ENCODE results near the gene NEURL1B.

NEURL1B gene

DNA sequence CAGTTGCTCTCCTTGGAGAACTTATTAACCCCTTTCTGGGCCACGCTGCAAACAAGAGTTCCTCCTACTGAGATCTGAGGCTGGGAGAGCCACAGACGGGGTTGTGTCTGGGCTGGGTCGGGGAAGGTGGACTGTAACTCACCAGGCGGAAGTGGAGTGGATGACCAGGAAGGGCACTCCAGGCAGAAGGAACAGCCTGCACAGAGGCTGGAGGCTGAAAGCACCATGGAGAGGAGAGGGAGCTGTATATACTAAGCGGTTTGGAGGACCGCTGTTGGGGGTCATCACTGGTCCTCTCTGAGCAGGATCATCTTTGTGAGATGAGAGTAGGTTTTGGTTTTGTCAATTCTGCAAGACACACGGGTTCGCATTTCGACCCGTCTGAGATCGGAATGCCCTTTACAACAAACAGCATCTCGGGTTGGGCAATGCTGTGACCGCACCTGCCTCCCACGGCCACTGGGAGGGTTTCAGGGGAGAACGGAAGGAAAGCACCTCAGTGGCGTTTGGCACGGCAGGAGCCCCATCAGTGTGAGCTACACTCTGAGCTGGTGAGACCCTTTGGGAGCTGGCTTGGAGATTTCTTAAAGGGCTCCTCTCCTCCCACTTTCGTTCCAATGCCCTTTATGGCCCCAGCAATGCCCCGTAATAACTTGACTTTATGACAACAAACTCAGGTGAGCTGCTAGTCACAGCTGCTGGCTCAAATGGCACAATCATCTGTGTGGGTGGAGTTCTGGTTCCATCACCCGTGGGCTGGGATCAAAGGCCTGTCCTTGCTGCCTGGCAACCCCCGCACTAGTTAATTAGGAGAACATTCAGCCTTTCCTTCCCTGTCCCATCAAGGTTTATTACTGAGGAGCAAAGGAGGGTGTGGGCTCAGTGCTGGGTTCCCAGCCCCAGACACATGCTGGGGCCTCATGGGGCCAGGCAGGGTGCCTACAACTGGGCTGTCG is 18.7 kb upstream of the NEURL1B start:
- no peak for ATAC-seq
- no peaks in the 10 kb centered on the region for H3K36me3 Mint-ChIP-seq
- H3K9me3 Mint-ChIP-seq = no peaks in the 10 kb centered on the region
- H3K27ac Mint-ChIP-seq = no peak overlapping the region
- H3K4me1 Mint-ChIP-seq = no peaks in the 10 kb centered on the region
- H3K27me3 Mint-ChIP-seq = peaks cover 15% of the 10 kb centered on the region
- no peak overlapping the region for H3K4me3 Mint-ChIP-seq

DNA sequence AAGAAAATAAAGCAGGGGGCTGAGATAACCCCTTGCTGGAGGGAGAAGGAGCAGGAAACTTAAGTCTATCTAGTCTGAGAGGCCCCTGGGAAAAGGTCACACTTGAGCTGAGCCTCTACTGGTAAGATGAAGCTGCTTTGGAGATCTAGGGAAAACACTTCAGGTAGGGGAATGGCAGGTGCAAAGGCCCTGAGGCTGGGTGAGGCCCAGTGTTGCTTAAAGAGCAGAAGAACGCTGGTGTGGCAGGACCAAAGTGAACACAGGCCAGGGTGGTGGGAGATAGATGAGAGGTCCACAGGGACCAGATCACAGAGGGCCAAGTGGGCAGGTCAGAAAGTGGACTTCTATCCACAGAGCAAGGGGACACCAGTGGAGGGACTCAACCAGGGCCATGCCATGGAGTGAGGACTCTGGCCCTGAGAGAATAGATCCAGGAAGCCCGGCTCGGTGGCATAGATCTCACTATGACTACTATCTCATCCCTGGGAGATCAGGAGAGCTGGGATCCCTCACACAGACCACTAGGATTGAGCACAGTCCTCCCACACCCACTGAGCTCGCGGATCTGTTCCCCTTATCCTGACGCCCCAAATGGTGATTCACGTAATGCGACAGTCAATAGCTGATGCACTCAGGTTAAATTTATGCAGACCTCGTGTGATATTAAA is 17.6 kb upstream of the NEURL1B start:
- H3K4me3 Mint-ChIP-seq = no peak overlapping the region
- no peaks in the 10 kb centered on the region for H3K9me3 Mint-ChIP-seq
- no peaks in the 10 kb centered on the region for H3K4me1 Mint-ChIP-seq
- ATAC-seq = no peak
- H3K27ac Mint-ChIP-seq = no peak overlapping the region
- H3K36me3 Mint-ChIP-seq = no peaks in the 10 kb centered on the region
- H3K27me3 Mint-ChIP-seq = peaks cover 8% of the 10 kb centered on the region

DNA sequence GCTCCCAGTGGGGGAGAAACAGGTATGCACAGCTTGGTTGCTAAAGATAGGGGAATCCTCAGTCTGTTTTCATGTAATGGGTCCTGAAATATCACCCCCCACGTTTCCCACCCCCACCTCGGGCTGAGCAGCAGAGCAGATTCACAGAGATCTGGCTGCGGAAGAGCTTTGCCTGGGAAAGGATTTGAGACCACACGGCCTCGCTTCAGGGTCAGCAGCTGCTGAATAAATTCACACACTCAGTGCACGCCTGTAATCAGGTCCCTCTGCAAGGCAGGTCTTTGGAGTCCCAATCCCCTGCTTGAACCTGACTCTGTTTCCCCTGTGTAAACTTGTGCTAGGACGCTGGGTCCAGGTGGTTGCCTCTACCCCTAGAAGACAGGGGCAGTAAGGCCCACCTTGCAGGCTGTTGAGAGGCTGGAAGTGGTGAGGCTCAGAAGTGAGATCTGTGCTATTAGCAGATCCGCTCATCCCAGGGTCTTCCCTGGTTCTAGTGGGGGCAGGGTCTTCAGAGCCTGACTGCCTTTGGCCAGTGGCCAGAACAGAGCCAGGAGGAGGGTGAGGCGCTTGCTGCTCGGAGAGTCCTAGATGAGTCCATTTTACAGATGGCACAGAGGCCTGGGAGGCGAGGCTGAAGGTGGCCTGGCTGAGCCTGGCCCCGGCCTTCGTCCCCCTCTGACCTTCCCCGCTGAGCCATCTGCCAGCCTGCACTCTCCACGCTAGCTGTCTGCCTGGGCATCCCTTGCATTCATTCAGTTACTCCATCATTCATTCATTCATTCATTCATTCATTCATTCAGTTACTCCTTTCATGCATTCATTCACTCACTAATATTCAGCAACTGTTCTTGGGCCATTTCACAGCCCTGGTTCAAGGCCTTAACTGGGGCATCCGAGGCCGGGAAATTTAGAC is 16.7 kb upstream of the NEURL1B start:
- no peaks in the 10 kb centered on the region for H3K4me1 Mint-ChIP-seq
- H3K4me3 Mint-ChIP-seq = no peak overlapping the region
- no peak overlapping the region for H3K27ac Mint-ChIP-seq
- peaks cover 8% of the 10 kb centered on the region for H3K27me3 Mint-ChIP-seq
- H3K36me3 Mint-ChIP-seq = no peaks in the 10 kb centered on the region
- H3K9me3 Mint-ChIP-seq = no peaks in the 10 kb centered on the region
- no peak for ATAC-seq

DNA sequence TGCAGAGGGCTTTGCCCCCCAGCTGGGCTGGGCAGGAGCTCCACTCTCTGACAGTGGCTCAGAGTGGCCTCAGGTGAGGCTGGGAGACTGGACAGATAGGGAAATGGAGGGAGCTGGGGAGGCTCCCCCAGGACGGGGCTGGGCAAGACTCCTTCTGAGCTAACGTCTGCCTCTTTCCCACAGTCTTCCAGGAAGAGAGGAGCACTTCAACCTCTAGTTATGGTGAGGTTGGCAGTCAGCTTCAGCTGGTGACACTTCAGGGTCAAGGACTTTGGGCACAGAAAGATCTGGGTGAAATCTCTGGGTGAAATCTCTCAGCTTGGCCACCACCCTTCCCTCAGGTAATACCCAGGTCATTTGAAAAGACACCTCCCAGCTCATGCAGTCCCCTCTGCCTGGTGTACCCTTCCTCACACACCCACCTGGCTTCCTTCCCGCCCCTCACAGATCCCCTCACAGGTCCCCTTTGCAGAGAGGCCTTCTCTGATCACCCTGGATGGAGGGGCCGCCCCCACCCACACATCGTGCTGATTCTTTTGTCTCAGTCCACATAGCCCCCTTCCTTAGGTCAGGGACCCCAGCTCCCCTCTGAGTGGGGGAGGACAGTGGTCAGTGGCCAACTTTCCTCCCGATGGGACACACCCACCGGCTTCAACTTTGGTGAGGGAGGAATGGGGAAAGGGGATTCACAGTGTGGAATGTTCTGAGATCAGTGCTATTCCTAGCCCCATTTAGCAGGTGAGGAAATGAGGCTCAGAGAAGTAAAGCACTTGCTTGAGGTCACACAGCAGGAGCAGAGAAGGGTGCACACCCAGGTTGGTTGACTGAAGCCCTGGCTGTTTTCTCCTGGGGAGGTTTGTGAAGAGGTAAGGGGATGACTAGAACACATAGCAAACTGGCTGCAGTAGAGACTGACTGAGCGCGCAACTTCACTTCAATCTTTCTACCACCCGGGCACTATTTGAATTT is 15.8 kb upstream of the NEURL1B start:
- Mint-ChIP-seq H3K36me3 (no peaks in the 10 kb centered on the region), H3K9me3 (no peaks in the 10 kb centered on the region)

DNA sequence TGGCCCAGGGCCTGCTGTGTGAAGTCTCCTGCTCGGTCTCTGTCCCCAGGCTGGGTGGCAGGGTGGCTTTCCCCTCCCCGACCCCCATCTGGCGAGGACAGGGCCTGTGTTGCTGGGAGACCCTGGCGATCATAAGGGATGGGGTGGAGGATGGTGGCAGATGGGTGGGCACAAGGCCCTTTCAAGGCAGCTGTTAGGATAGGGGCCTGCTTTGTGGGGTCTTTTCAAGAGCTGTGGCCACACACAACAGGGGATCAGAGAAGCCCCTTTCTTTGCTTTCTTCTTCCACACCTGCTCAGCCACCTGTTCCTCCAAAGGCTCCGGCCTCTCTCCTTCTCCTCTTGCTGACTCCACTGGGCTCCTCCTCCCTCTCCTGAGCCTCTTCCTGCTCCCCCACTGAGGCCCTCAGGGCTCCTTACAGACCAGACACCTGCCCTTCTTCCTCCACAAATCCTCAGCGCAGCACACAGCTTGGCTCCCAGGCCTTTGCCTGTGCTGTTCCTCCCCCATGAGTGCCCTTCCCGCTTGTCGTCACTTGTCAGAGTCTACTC is 15.0 kb upstream of the NEURL1B start:
- no peak overlapping the region for H3K27ac Mint-ChIP-seq
- no peak overlapping the region for H3K4me3 Mint-ChIP-seq
- no peaks in the 10 kb centered on the region for H3K36me3 Mint-ChIP-seq
- ATAC-seq = no peak
- no peaks in the 10 kb centered on the region for H3K4me1 Mint-ChIP-seq
- H3K9me3 Mint-ChIP-seq = no peaks in the 10 kb centered on the region
- peaks cover 8% of the 10 kb centered on the region for H3K27me3 Mint-ChIP-seq

More for the DNA sequence above, 15.8 kb upstream of the NEURL1B start:
- no peak overlapping the region for H3K27ac Mint-ChIP-seq
- H3K4me3 Mint-ChIP-seq = no peak overlapping the region
- ATAC-seq = no peak
- H3K4me1 Mint-ChIP-seq = no peaks in the 10 kb centered on the region
- peaks cover 8% of the 10 kb centered on the region for H3K27me3 Mint-ChIP-seq

DNA sequence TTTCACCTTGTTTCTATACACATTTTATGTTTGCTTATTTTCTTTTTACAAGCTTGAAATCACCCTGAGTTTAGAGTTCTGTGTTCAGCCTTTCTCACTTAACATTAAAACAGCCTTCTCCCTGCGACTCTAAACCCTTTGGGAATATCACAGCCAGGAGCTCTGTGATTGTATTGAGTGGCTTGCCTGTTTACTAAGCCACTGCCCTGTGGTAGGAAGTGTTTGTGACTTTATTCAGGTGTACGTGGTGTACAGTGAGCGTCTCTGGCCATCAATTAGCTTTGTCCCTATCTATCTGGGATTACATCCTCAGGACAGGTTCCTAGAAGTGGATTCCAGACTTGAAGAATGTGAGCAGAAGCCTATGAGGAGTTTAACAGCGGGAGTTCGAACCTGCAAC is 11.0 kb upstream of the NEURL1B start:
- Mint-ChIP-seq H3K27me3 (peaks cover 30% of the 10 kb centered on the region), H3K27ac (no peak overlapping the region), H3K4me1 (no peaks in the 10 kb centered on the region), H3K36me3 (no peaks in the 10 kb centered on the region), H3K4me3 (no peak overlapping the region), H3K9me3 (no peaks in the 10 kb centered on the region)
- no peak for ATAC-seq

DNA sequence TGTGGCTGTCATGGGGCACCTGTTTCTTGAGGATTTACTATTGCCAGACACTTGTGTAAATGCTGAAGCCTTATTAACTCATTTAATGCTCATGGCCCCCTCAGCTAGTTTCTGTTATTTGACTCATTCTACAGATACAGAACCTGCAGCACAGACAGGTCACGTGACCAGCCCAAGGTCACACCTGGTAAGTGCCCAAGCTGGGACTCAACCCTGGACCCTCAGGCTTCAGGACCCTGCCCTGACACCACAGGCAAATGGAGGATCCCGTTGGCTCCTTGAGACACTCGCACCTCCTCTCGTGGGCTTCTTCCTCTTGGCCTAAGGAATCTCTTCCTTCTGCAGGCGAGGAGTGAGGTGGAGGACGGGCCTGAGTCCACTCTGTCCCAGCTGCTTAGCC is 10.6 kb upstream of the NEURL1B start:
- peaks cover 30% of the 10 kb centered on the region for H3K27me3 Mint-ChIP-seq
- H3K27ac Mint-ChIP-seq = no peak overlapping the region
- H3K4me3 Mint-ChIP-seq = no peak overlapping the region
- no peak for ATAC-seq
- H3K9me3 Mint-ChIP-seq = no peaks in the 10 kb centered on the region
- no peaks in the 10 kb centered on the region for H3K36me3 Mint-ChIP-seq
- H3K4me1 Mint-ChIP-seq = no peaks in the 10 kb centered on the region

DNA sequence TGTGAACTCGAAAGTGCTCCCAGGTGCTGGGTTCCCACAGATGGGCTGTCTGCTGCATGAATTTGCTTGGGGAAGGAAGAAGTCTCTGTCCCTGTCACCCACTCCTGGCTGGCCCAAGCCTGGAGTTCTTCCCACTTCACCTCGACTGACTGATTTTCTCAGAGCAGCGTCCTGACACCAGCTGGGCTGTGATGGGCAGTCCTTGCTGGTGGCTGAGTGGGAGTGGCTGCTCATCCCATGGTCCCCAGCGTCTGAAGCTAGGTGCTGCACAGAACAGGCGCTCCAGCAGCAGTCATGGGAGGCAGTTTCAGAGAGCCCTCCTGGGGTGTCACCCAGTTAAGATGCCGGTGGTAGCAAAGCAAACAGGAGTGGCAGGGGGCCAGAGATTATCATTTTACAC is 10.1 kb upstream of the NEURL1B start:
- no peak for ATAC-seq
- H3K9me3 Mint-ChIP-seq = no peaks in the 10 kb centered on the region
- no peak overlapping the region for H3K27ac Mint-ChIP-seq
- H3K4me3 Mint-ChIP-seq = no peak overlapping the region
- peaks cover 29% of the 10 kb centered on the region for H3K27me3 Mint-ChIP-seq
- H3K4me1 Mint-ChIP-seq = no peaks in the 10 kb centered on the region
- H3K36me3 Mint-ChIP-seq = no peaks in the 10 kb centered on the region

DNA sequence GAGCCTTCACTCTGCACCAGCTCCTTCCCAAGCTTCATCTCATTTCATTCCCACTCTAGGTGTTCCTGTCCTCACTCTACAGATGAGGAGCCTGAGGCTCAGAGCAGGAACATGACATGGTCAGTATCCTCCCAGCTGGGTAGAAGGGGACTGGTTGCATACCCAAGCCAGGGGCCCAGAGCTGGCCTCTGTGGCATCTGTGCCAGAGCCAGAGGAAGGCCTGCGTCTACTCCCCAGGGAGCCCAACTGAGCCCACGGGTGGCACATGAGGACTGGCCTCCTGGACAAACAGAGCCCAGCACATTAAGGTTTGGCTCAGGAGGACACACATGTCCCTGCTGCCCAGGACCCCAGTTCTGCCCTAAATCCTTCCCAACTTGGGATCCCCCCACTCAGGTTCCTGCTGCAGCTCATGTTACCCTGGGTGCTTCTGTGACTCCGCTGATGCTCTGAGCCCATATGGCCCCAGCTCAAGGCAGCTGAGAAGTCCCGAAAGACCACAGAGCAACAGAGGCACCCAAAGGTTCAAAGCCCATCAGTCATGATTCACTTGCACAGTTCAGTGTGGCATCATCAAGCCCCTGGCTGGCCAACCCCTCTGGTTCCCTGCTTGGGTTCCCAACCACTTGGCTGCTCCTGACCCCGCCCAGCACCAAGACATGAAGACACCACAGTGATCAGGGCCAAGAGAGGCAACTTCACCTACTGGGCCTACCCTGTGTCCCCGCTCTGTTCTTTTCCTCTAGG is 8.5 kb upstream of the NEURL1B start:
- H3K4me3 Mint-ChIP-seq = no peak overlapping the region
- ATAC-seq = no peak
- no peaks in the 10 kb centered on the region for H3K4me1 Mint-ChIP-seq
- no peaks in the 10 kb centered on the region for H3K36me3 Mint-ChIP-seq
- peaks cover 31% of the 10 kb centered on the region for H3K27me3 Mint-ChIP-seq
- no peaks in the 10 kb centered on the region for H3K9me3 Mint-ChIP-seq
- H3K27ac Mint-ChIP-seq = no peak overlapping the region

DNA sequence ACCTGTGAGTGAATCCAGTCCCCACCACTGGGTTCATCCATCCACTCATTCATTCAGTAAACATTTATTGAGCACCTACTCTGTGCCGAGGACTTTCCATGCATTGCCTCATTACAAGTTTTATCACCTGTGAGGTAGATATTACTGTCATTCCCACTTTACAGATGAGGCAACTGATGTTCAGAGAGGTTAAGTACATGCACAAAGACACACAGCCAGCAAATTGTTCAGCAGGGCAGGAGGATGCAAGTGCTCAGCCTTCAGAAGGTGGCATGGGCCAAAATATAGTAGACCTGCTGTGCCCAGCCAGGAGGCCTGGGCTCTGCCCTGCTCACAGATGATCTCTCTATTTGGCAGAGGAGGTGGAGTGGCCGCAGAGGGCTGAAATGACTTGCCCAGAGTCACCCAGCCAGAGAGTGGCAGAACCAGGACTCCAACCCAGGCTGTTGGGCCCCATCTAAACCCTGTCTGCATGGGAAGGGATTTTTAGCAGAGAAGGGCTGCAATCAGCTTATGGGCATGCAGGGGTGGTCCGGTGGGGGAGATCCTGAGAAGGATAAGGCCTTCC is 7.6 kb upstream of the NEURL1B start:
- H3K9me3 Mint-ChIP-seq = no peaks in the 10 kb centered on the region
- no peak overlapping the region for H3K4me3 Mint-ChIP-seq
- ATAC-seq = no peak

DNA sequence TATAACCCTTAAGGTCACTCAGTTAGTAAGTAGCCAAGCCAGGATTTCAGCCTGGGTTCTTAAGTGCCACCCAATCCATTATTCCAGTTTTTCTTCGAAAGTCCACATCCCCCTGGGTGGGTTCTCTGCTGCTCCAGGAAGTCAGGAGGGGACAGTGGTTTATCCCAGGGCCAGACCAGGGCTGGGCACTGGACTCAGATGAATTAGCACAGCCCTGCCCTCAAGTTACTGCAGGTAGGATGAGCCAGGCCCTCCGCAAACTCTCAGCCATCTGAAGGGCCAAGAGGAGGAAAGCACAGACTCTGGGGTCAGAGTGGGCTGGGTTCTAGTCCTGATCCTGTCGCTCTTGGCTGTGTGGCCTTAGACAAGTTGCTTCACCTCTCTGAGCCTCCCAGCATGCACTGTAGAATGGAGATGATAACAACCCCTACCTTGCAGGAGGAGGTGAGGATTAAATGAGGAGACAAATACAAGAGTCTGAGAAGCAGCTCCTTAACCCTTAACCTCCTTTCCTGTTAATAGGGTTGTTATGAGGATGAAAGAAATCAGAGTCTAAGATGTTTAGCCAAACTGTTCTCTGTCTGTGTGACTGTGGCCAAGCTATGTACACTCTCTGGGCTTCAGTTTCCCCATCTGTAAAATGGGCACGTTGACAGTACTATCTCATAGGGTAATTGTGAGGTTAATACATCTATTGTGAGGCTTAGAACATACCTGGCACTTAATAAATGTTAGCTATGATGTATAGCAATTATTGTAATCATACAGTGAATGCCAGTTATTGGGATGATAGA is 6.8 kb upstream of the NEURL1B start:
- no peak for ATAC-seq
- H3K4me1 Mint-ChIP-seq = no peaks in the 10 kb centered on the region
- no peak overlapping the region for H3K27ac Mint-ChIP-seq
- no peaks in the 10 kb centered on the region for H3K9me3 Mint-ChIP-seq
- no peak overlapping the region for H3K4me3 Mint-ChIP-seq
- H3K36me3 Mint-ChIP-seq = no peaks in the 10 kb centered on the region
- peaks cover 44% of the 10 kb centered on the region for H3K27me3 Mint-ChIP-seq

More for the DNA sequence above, 7.6 kb upstream of the NEURL1B start:
- Mint-ChIP-seq H3K27me3 (peaks cover 40% of the 10 kb centered on the region), H3K27ac (no peak overlapping the region), H3K4me1 (no peaks in the 10 kb centered on the region), H3K36me3 (no peaks in the 10 kb centered on the region)

DNA sequence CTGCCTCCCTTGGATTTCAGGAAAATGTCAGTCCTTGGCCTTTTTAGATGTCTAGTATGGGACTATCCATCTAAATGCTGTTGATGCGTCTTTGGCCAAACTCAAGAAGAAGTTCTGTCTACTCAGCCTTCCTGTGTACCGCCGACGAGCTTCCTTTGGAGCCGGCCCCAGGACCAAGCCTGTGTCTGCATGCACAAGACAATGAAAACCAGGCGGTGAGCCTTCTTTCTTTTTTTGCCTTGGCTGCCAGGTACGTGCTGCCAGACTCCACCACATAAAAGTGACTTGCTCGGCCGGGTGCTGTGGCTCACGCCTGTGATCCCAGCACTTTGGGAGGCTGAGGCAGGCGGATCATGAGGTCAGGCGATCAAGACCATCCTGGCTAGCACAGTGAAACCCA is 6.0 kb upstream of the NEURL1B start:
- no peak overlapping the region for H3K4me3 Mint-ChIP-seq
- no peaks in the 10 kb centered on the region for H3K36me3 Mint-ChIP-seq
- H3K4me1 Mint-ChIP-seq = no peaks in the 10 kb centered on the region
- H3K9me3 Mint-ChIP-seq = no peaks in the 10 kb centered on the region
- H3K27ac Mint-ChIP-seq = no peak overlapping the region
- no peak for ATAC-seq
- H3K27me3 Mint-ChIP-seq = peaks cover 51% of the 10 kb centered on the region
